Peyer's patch (tissue), 4 donors: ENCODE measurements around the gene CHST12. TPM values are rescaled to one million over a fixed set of nuclear protein-coding genes. Genes with fewer than 3 reads are reported as not detected.
A peak's percentile ranks its signal among the peaks of the same experiment; 100 is the strongest.
"Not testable (repeated sequence)": the region's sequence is repeated elsewhere in the genome, so short reads cannot be mapped to it uniquely, and the experiment has no call there.

Experiments used
- DNase-seq, 3 donors: peaks; one replicate each; pipeline ENCODE4 v3.0.0-alpha.2; 2017 to 2019
- H3K27ac ChIP-seq, 4 donors: fragments of 200-600 bp; sonication (generic); one replicate each; pipeline ENCODE4 v1.5.1; 2016 to 2019
- H3K27me3 ChIP-seq, 2 donors: fragments of 200-600 bp; sonication (generic); one replicate each; pipeline ENCODE4 v1.5.1; 2019
- H3K36me3 ChIP-seq, 3 donors: fragments of 200-600 bp; sonication (generic); one replicate each; pipeline ENCODE4 v1.5.1; 2016 to 2019
- H3K4me1 ChIP-seq, 4 donors: fragments of 200-600 bp; sonication (generic); one replicate each; pipeline ENCODE4 v1.5.1; 2016 to 2019
- H3K4me3 ChIP-seq, 4 donors: fragments of 200-600 bp; sonication (generic); 1 replicate in 3 of 4; 2 replicates in 1 of 4; pipeline ENCODE4 v1.5.1; 2016 to 2019; ENCODE audit warnings: mild to moderate bottlenecking in 1 of 4
- H3K9me3 ChIP-seq, 4 donors: fragments of 200-600 bp; sonication (generic); one replicate each; pipeline ENCODE4 v1.5.1; 2016 to 2019; ENCODE audit warnings: mild to moderate bottlenecking in 1 of 4
- POLR2A ChIP-seq, 2 donors: fragments of 450-650 bp; IDR thresholded peaks; one replicate each; pipeline ENCODE4 v1.5.1; 2017; ENCODE audit warnings: antibody characterized with exemption in 2 of 2, mild to moderate bottlenecking in 2 of 2, moderate library complexity in 2 of 2
- total RNA-seq, 4 donors: library from RNA; depleted of rRNA; stranded (reverse); fragments of >200 nt; gene quantifications; one replicate each; pipeline ENCODE4 v1.1.0, GENCODE V29; 2016
- TF ChIP-seq, protein P1 (sequence below), 6 experiments: fragments of 450-650 bp in 4 of 6; fragments of 200-600 bp in 2 of 6; sonication (generic) in 1 of 6; IDR thresholded peaks; one replicate each; pipeline ENCODE4 v1.5.1; 2017 to 2019; ENCODE audit warnings: antibody characterized with exemption in 6 of 6, mild to moderate bottlenecking in 3 of 6, moderate library complexity in 1 of 6

The CHST12 gene
- total RNA-seq, 4 donors from 2014 or later = 6.0 to 17.3 (median 13.1) TPM

DNA sequence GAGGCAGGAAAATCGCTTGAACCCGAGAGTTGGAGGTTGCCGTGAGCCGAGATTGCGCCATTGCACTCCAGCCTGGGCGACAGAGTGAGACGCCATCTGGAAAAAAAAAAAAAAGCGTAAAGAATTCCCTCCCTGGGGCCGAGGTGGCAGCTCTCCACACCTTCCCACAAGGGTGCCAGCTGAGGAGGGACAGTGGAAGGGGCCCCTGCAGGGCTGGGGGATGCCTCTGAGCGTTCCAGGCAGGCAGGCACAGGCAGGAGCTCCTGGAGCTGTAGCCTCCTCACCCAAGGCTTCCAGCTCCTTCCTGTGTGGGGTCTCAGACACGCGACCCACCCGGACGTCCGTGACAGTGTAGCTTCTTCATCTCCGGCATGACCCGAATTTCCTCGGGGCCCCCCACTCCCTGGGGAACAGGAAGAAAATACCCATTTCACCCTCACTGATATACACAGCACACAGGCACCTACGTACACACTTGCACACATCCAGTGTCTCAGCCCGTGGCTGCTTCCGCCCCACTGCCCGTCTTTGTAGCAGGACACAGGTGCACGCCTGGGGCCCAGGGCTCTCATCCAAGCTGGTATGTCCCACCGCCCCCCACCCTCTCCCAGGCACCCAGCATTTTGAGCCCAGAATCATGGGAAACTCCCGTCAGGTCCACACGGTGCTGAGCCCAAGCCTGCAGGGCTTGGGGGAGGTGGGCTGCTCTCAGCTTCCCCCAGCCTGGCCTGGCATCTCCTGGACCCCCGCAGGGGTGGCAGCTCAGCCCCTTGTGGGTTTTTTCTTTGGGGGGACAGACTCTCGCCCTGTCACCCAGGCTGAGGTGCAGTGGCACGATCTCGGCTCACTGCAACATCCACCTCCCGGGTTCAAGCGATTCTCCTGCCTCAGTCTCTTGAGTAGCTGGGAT is 47.0 kb downstream of the CHST12 start:
- TF ChIP-seq, protein P1, sequence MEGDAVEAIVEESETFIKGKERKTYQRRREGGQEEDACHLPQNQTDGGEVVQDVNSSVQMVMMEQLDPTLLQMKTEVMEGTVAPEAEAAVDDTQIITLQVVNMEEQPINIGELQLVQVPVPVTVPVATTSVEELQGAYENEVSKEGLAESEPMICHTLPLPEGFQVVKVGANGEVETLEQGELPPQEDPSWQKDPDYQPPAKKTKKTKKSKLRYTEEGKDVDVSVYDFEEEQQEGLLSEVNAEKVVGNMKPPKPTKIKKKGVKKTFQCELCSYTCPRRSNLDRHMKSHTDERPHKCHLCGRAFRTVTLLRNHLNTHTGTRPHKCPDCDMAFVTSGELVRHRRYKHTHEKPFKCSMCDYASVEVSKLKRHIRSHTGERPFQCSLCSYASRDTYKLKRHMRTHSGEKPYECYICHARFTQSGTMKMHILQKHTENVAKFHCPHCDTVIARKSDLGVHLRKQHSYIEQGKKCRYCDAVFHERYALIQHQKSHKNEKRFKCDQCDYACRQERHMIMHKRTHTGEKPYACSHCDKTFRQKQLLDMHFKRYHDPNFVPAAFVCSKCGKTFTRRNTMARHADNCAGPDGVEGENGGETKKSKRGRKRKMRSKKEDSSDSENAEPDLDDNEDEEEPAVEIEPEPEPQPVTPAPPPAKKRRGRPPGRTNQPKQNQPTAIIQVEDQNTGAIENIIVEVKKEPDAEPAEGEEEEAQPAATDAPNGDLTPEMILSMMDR (IDR thresholded peaks at IDR 0.05) = no peak
- TF ChIP-seq POLR2A (IDR thresholded peaks at IDR 0.05) = no peak

DNA sequence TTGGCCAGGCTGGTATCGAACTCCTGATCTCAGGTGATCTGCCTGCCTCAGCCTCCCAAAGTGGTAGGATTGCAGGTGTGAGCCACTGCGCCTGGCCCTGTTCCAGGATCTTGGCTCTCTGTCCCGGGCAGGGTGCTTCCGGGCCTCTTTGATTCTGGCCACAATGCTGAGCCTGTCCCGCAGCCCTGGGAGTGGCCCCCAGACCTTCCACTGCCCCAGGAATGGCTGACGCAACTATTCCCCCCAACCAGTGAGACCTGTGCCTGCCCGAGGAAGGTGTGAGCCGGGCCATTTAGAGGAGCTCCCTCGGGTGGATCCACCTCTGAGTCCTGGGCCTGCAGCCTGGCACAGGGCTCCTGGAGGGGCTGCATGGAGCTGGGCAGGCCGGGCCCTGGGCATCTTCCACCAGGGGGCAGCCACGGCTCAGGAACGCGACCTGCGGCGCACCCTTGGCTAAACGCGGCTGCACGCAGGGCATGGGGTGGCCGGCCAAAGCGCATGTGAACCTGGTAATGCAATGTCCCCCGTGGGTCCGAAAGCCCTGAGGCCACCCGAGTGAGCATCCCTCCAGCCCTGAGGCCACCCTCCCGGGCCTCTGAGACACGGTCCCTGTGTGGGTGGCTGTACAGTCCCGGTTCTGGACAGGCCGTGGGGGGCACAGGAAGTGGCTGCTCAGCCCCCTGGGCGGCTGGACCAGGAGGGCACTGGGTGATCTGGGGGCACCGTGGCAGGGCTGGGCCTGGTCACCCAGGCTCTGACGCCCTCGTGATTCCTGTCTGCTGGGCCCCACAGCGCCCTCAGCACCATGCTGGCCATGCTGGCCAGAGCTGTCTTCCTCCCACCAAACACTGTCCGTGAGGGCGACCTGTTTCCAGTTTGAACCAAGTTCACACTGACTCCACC is 48.0 kb downstream of the CHST12 start:
- peak; percentile 78 to 91 (median 89) for DNase-seq
- TF ChIP-seq POLR2A (IDR thresholded peaks at IDR 0.05) = no peak
- TF ChIP-seq, protein P1 (IDR thresholded peaks at IDR 0.05) = peak; percentile 70 to 91 (median 88)
- Histone ChIP-seq H3K4me1 (peaks cover 0 to 14% (median 9%) of the 10 kb centered on the region in 4 donors), H3K4me3 (peak overlapping the region; percentile 13 to 52 (median 49)), H3K36me3 (no peaks in the 10 kb centered on the region), H3K27ac (peak overlapping the region in 1 of 4 donors; percentile 38), H3K27me3 (no peaks in the 10 kb centered on the region), H3K9me3 (no peaks in the 10 kb centered on the region)

More for the DNA sequence above, 47.0 kb downstream of the CHST12 start:
- no peaks in the 10 kb centered on the region for H3K27me3 ChIP-seq
- no peak for DNase-seq
- H3K4me1 ChIP-seq = peaks cover 0 to 14% (median 9%) of the 10 kb centered on the region in 4 donors
- H3K9me3 ChIP-seq = no peaks in the 10 kb centered on the region
- H3K4me3 ChIP-seq = no peak overlapping the region
- no peaks in the 10 kb centered on the region for H3K36me3 ChIP-seq
- H3K27ac ChIP-seq = no peak overlapping the region

DNA sequence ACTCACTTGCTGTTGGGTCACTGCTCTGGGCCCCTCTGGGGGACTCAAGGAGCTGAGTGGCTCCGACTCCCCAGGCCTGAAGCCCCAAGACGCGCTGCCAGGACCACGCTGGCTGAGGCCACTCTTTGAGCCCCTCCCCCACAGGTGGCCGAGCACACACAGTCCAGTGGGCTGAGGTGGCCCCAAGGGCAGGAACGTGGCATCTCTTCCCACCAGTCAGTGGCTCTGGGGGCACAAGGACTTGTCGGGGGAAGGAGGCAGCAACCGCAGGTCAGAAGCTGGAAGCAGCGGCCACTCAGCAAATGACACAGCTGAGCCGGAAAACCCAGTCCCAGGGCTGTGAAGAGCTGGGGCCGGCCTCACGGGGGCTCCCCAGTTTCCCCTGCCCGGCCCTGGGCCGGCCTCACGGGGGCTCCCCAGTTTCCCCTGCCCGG is 48.7 kb downstream of the CHST12 start:
- Histone ChIP-seq H3K27ac (peak overlapping the region in 1 of 4 donors; percentile 38), H3K4me3 (peak overlapping the region; percentile 13 to 52 (median 49)), H3K9me3 (no peaks in the 10 kb centered on the region), H3K27me3 (no peaks in the 10 kb centered on the region), H3K36me3 (no peaks in the 10 kb centered on the region), H3K4me1 (peaks cover 0 to 14% (median 9%) of the 10 kb centered on the region in 4 donors)
- TF ChIP-seq, protein P1 (IDR thresholded peaks at IDR 0.05) = no peak
- TF ChIP-seq POLR2A (IDR thresholded peaks at IDR 0.05) = no peak
- peak in 1 of 3 donors; percentile 57 for DNase-seq

DNA sequence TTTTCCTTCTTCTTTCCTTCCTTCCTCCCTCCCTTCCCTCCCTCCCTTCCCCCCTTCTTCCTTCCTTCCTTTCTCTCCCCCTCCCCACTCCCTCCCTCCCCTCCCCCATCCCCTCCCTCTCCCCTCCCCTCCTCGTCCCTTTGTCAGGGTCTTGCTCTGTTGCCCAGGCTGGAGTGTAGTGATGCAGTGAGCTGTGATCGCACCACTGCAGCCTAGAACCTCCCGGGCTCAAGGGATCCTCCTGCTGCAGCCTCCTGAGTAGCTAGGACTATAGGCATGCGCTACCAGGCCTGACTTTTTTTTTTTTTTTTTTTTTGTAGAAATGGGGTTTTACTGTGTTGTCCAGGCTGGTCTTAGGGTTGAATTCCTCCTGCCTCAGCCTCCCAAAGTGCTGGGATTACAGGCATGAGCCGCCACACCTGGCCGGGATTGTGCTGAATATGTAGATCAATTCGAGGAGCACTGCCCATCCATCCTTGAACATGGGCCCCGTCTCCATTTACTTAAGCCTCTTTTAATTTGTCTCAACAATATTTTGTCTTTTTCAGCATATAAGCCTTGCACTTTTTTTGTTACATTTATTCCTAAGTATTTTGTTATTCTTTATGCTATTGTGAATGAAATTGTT is 49.3 kb downstream of the CHST12 start:
- DNase-seq = no peak
- Histone ChIP-seq H3K9me3 (no peaks in the 10 kb centered on the region), H3K27ac (no peak overlapping the region), H3K36me3 (no peaks in the 10 kb centered on the region), H3K27me3 (no peaks in the 10 kb centered on the region), H3K4me1 (peaks cover 0 to 14% (median 9%) of the 10 kb centered on the region in 4 donors), H3K4me3 (no peak overlapping the region)
- TF ChIP-seq, protein P1 (IDR thresholded peaks at IDR 0.05) = no peak
- no peak for TF ChIP-seq POLR2A (IDR thresholded peaks at IDR 0.05)

DNA sequence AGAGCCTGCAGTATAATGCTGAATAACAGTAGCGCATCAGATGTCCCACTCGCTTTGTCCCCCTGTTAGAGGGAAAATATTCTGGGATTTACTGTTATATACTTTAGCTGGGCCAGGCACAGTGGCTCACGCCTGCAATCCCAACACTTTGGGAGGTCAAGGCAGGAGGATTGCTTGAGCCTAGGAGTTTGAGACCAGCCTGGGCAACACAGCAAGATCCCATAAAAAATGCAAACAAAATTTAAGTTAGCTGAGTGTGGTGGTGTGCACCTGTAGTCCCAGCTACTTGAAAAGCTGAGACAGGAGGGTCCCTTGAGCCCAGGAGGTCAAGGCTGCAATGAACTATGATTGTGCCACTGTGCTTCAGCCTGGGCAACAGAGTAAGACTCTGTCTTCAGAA is 50.4 kb downstream of the CHST12 start:
- DNase-seq, H3K9me3 ChIP-seq, H3K4me3 ChIP-seq, H3K27ac ChIP-seq, H3K27me3 ChIP-seq, H3K36me3 ChIP-seq: not testable (repeated sequence)
- peaks cover 0 to 14% (median 9%) of the 10 kb centered on the region in 4 donors for H3K4me1 ChIP-seq
